ENCODE results near the gene LRP11.

DNA sequence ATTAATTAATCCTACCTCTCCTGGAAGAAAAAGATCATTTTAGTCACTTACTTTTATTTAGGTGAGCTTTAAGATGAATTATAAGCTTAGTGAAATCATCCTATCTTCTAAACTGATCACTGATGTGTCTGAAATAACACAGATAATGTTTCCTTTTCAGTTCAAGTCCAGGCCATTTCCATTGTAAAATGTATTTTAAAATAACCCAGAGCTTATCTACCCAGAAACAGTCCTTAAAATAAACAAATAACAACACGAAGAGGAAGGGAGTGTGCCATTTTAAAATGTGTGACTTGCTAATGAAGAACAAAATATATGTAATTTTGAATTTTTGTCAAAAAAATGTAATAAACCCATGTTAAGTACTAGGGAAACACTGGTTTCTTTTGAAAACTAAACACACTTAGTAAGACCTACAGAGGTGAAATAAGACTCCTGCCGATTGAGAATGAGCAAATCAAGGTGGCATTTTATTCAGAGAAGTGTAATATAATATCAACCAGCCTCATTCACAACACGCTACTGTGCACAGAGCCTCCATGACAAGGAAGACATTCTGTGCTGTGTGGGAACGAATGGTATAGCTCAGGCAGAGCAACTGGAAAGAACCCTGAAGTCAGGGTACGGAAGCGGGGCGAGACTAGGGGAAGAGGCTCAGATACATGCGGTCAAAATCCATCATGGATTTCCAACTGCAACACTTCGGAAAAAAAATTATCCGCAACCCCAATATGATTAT lies 7.7 kb downstream of the LRP11 start:
- TF ChIP-seq, protein P1, sequence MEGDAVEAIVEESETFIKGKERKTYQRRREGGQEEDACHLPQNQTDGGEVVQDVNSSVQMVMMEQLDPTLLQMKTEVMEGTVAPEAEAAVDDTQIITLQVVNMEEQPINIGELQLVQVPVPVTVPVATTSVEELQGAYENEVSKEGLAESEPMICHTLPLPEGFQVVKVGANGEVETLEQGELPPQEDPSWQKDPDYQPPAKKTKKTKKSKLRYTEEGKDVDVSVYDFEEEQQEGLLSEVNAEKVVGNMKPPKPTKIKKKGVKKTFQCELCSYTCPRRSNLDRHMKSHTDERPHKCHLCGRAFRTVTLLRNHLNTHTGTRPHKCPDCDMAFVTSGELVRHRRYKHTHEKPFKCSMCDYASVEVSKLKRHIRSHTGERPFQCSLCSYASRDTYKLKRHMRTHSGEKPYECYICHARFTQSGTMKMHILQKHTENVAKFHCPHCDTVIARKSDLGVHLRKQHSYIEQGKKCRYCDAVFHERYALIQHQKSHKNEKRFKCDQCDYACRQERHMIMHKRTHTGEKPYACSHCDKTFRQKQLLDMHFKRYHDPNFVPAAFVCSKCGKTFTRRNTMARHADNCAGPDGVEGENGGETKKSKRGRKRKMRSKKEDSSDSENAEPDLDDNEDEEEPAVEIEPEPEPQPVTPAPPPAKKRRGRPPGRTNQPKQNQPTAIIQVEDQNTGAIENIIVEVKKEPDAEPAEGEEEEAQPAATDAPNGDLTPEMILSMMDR (IDR thresholded peaks at IDR 0.05; ENCODE audit: low read length) = no peak
- TF ChIP-seq EZH2 (optimal IDR thresholded peaks at IDR 0.05; ENCODE audit: low read depth, low read length) (no peak), EZH2phosphoT487 (IDR thresholded peaks at IDR 0.05; ENCODE audit: low read length) (no peak)

Measured in MM.1S (cell line).